Neural progenitor cell (in vitro differentiated cells): ENCODE results near the gene PEX14. TPM values are rescaled to one million over a fixed set of nuclear protein-coding genes. Genes with fewer than 3 reads are reported as not detected.

Experiments
- DNase-seq: peaks from one replicate; pipeline ENCODE4 v3.0.0-alpha.2; 2016; ENCODE audit warnings: low spot score
- H2AFZ ChIP-seq: fragments of 200-600 bp; sonication (generic); replicated peaks from 2 replicates; pipeline ENCODE4 v1.6.1; 2016; ENCODE audit warnings: antibody characterized with exemption
- H3F3A ChIP-seq: fragments of 200-600 bp; sonication (generic); 2 replicates; pipeline ENCODE4 v1.6.1; 2016; ENCODE audit warnings: antibody characterized with exemption, low read depth
- H3K27ac ChIP-seq: fragments of 200-600 bp; sonication (generic); 2 replicates; pipeline ENCODE4 v1.5.1; 2016; ENCODE audit warnings: mild to moderate bottlenecking
- H3K27me3 ChIP-seq: fragments of 200-600 bp; sonication (generic); 2 replicates; pipeline ENCODE4 v1.6.1; 2016; ENCODE audit warnings: mild to moderate bottlenecking, moderate library complexity
- H3K36me3 ChIP-seq: fragments of 200-600 bp; sonication (generic); 2 replicates; pipeline ENCODE4 v1.5.1; 2016
- H3K4me1 ChIP-seq: fragments of 200-600 bp; sonication (generic); 2 replicates; pipeline ENCODE4 v1.6.1; 2016; ENCODE audit warnings: mixed run types
- H3K4me2 ChIP-seq: fragments of 200-600 bp; sonication (generic); 2 replicates; pipeline ENCODE4 v1.6.1; 2016
- H3K4me3 ChIP-seq: fragments of 200-600 bp; sonication (generic); 2 replicates; pipeline ENCODE4 v1.5.1; 2016
- H3K79me2 ChIP-seq: fragments of 200-600 bp; sonication (generic); 2 replicates; pipeline ENCODE4 v1.6.1; 2016; ENCODE audit warnings: low read depth
- H3K9ac ChIP-seq: fragments of 200-600 bp; sonication (generic); 2 replicates; pipeline ENCODE4 v1.6.1; 2016
- H3K9me3 ChIP-seq: fragments of 200-600 bp; sonication (generic); 2 replicates; pipeline ENCODE4 v1.5.1; 2016; ENCODE audit warnings: low read depth
- H4K20me1 ChIP-seq: fragments of 200-600 bp; sonication (generic); 2 replicates; pipeline ENCODE4 v1.6.1; 2016; ENCODE audit warnings: low read depth
- H3K27ac Mint-ChIP-seq: 3 replicates; pipeline ENCODE4 v1.8.0; 2021; ENCODE audit warnings: mixed read lengths
- H3K27me3 Mint-ChIP-seq: 2 replicates; pipeline ENCODE4 v1.8.0; 2022; ENCODE audit warnings: low read depth, mild to moderate bottlenecking, inconsistent platforms, moderate library complexity, mixed read lengths; ENCODE audit not compliant: insufficient read depth
- H3K36me3 Mint-ChIP-seq: 3 replicates; pipeline ENCODE4 v1.8.0; 2021; ENCODE audit warnings: mixed read lengths
- H3K4me1 Mint-ChIP-seq: 3 replicates; pipeline ENCODE4 v1.8.0; 2021; ENCODE audit warnings: mixed read lengths
- H3K4me3 Mint-ChIP-seq: 3 replicates; pipeline ENCODE4 v1.8.0; 2021; ENCODE audit warnings: mild to moderate bottlenecking, moderate library complexity, mixed read lengths
- H3K9me3 Mint-ChIP-seq: 3 replicates; pipeline ENCODE4 v1.8.0; 2020; ENCODE audit warnings: mixed read lengths
- CTCF ChIP-seq: fragments of 200-600 bp; sonication (generic); IDR thresholded peaks from 2 replicates; pipeline ENCODE4 v1.5.1; 2017; ENCODE audit warnings: antibody characterized with exemption, mild to moderate bottlenecking
- EZH2 ChIP-seq: fragments of 200-600 bp; sonication (generic); IDR thresholded peaks from 2 replicates; pipeline ENCODE4 v1.6.1; 2017; ENCODE audit warnings: antibody characterized with exemption, mild to moderate bottlenecking, moderate library complexity
- EZH2phosphoT487 ChIP-seq: fragments of 200-600 bp; sonication (generic); IDR thresholded peaks from 2 replicates; pipeline ENCODE4 v1.6.1; 2017; ENCODE audit warnings: antibody characterized with exemption
- total RNA-seq: library from RNA; depleted of rRNA; stranded (reverse); fragments of >200 nt; gene quantifications from 2 replicates; pipeline ENCODE4 v1.2.3, GENCODE V29; 2015; ENCODE audit warnings: low replicate concordance

The PEX14 gene
- total RNA-seq, 1 donor from 2014 or later: 9.3 TPM

GRCh38 chr1:10643607-10644306 lies 169.0 kb downstream of the PEX14 start:
- H3K27me3 ChIP-seq: peaks cover 22% of the 10 kb centered on the region
- H3K27ac Mint-ChIP-seq: no peak overlapping the region
- no peaks in the 10 kb centered on the region for H3K79me2 ChIP-seq
- H3F3A ChIP-seq: peaks cover 8% of the 10 kb centered on the region
- no peaks in the 10 kb centered on the region for H3K36me3 ChIP-seq
- H3K4me1 Mint-ChIP-seq: peaks cover 11% of the 10 kb centered on the region
- peaks cover 15% of the 10 kb centered on the region for H3K36me3 Mint-ChIP-seq
- peaks cover 30% of the 10 kb centered on the region for H4K20me1 ChIP-seq
- no peak for TF ChIP-seq EZH2
- TF ChIP-seq EZH2phosphoT487: no peak
- TF ChIP-seq CTCF: no peak
- no peak overlapping the region for H3K27ac ChIP-seq
- DNase-seq: no peak
- H3K4me3 ChIP-seq: no peak overlapping the region
- no peak overlapping the region for H3K4me3 Mint-ChIP-seq
- H3K4me2 ChIP-seq: no peak overlapping the region
- H2AFZ ChIP-seq: no peak overlapping the region
- no peaks in the 10 kb centered on the region for H3K9me3 ChIP-seq
- no peak overlapping the region for H3K9ac ChIP-seq
- H3K9me3 Mint-ChIP-seq: no peaks in the 10 kb centered on the region
- H3K4me1 ChIP-seq: peaks cover 6% of the 10 kb centered on the region
- H3K27me3 Mint-ChIP-seq: peaks cover 18% of the 10 kb centered on the region

GRCh38 chr1:10644307-10645128 lies 169.8 kb downstream of the PEX14 start:
- no peak overlapping the region for H3K4me3 Mint-ChIP-seq
- Histone ChIP-seq H3K79me2 (no peaks in the 10 kb centered on the region), H3K4me1 (peaks cover 14% of the 10 kb centered on the region), H3K27ac (no peak overlapping the region), H4K20me1 (peaks cover 32% of the 10 kb centered on the region), H3K4me3 (no peak overlapping the region), H3K27me3 (peaks cover 14% of the 10 kb centered on the region), H3K36me3 (no peaks in the 10 kb centered on the region), H3K9ac (no peak overlapping the region), H3K9me3 (no peaks in the 10 kb centered on the region), H3F3A (peaks cover 15% of the 10 kb centered on the region), H2AFZ (no peak overlapping the region), H3K4me2 (no peak overlapping the region)
- H3K9me3 Mint-ChIP-seq: no peaks in the 10 kb centered on the region
- H3K27ac Mint-ChIP-seq: no peak overlapping the region
- DNase-seq: no peak
- H3K36me3 Mint-ChIP-seq: peaks cover 13% of the 10 kb centered on the region
- H3K4me1 Mint-ChIP-seq: peaks cover 14% of the 10 kb centered on the region
- H3K27me3 Mint-ChIP-seq: peaks cover 15% of the 10 kb centered on the region
- TF ChIP-seq EZH2 (no peak), CTCF (no peak), EZH2phosphoT487 (no peak)

- H3K4me2 ChIP-seq: no peak overlapping the region
- peaks cover 11% of the 10 kb centered on the region for H3K27me3 ChIP-seq
- no peak overlapping the region for H3K27ac Mint-ChIP-seq
- no peaks in the 10 kb centered on the region for H3K79me2 ChIP-seq
- no peaks in the 10 kb centered on the region for H3K9me3 Mint-ChIP-seq
- no peak overlapping the region for H3K9ac ChIP-seq
- peaks cover 29% of the 10 kb centered on the region for H3F3A ChIP-seq
- H3K36me3 Mint-ChIP-seq: peaks cover 13% of the 10 kb centered on the region
- H3K36me3 ChIP-seq: no peaks in the 10 kb centered on the region
- peaks cover 4% of the 10 kb centered on the region for H3K27me3 Mint-ChIP-seq
- H4K20me1 ChIP-seq: peaks cover 25% of the 10 kb centered on the region
- no peak overlapping the region for H3K4me3 ChIP-seq
- DNase-seq: no peak
- no peak for TF ChIP-seq EZH2phosphoT487
- TF ChIP-seq EZH2: no peak
- no peak for TF ChIP-seq CTCF
- no peak overlapping the region for H3K4me3 Mint-ChIP-seq
- H3K9me3 ChIP-seq: no peaks in the 10 kb centered on the region
- no peak overlapping the region for H2AFZ ChIP-seq
- peaks cover 18% of the 10 kb centered on the region for H3K4me1 Mint-ChIP-seq
- no peak overlapping the region for H3K27ac ChIP-seq
- peaks cover 31% of the 10 kb centered on the region for H3K4me1 ChIP-seq
Measured at GRCh38 chr1:10646347-10646861, 171.7 kb downstream of the PEX14 start.
